B cell (primary cell): ENCODE data around the gene HAP1. TPM values are rescaled to one million over a fixed set of nuclear protein-coding genes. Genes with fewer than 3 reads are reported as not detected.

Experiments
- ATAC-seq: fragments of 200-7000 bp; cut with Tn5 transposase; one replicate; pipeline ENCODE4 v1.10.0; 2021; ENCODE audit warnings: low read depth, mild to moderate bottlenecking, moderate number of reproducible peaks, moderate library complexity
- CTCF ChIA-PET: fragments of 350-600 bp; sonication (Branson Sonifier 250); formaldehyde crosslinking; loops from one replicate; lab custom pipeline; 2021; ENCODE audit warnings: antibody characterized with exemption, inconsistent platforms; lab: Charles Lee
- POLR2A ChIA-PET: fragments of 350-600 bp; sonication (Branson Sonifier 250); formaldehyde crosslinking; loops from one replicate; lab custom pipeline; 2021; ENCODE audit warnings: antibody characterized with exemption; lab: Charles Lee
- DNase-seq: peaks from one replicate; pipeline ENCODE4 v3.0.0; 2013
- H2AFZ ChIP-seq: 2 replicates; pipeline ENCODE4 v1.6.1; 2012; ENCODE audit warnings: mild to moderate bottlenecking, low read depth, low read length; ENCODE audit not compliant: insufficient read depth, poor library complexity, severe bottlenecking
- H3K27ac ChIP-seq, 2 donors: 1 replicate in 1 of 2; 2 replicates in 1 of 2; pipeline ENCODE4 v1.5.1; 2012 to 2013; ENCODE audit warnings: low read length in 2 of 2, mild to moderate bottlenecking in 2 of 2, moderate library complexity in 1 of 2
- H3K27me3 ChIP-seq, 4 experiments: fragments of 200-600 bp in 1 of 4; sonication (generic) in 1 of 4; replicated peaks in 1 of 4; 1 replicate in 2 of 4; 2 replicates in 2 of 4; pipeline versions ENCODE4 v1.6.1 to v1.7.0; 2013 to 2016; ENCODE audit warnings: low read length in 3 of 4, mild to moderate bottlenecking in 2 of 4, mixed read lengths in 1 of 4, moderate library complexity in 1 of 4; ENCODE audit not compliant: insufficient read depth in 4 of 4, control insufficient read depth in 3 of 4; ENCODE audit errors: control extremely low read depth in 1 of 4
- H3K36me3 ChIP-seq, 2 experiments: replicated peaks in 1 of 2; 1 replicate in 1 of 2; 2 replicates in 1 of 2; pipeline versions ENCODE4 v1.6.1 to v1.7.1; 2013; ENCODE audit warnings: low read length in 1 of 2; ENCODE audit not compliant: insufficient read depth in 2 of 2, control insufficient read depth in 1 of 2; ENCODE audit errors: control extremely low read depth in 1 of 2, extremely low read depth in 1 of 2
- H3K4me1 ChIP-seq, 2 donors: fragments of 200-600 bp in 1 of 2; sonication (generic) in 1 of 2; 1 replicate in 1 of 2; 2 replicates in 1 of 2; pipeline versions ENCODE4 v1.5.1 to v1.6.1; 2013 to 2017; ENCODE audit warnings: low read length in 2 of 2; ENCODE audit not compliant: control insufficient read depth in 2 of 2, insufficient read depth in 2 of 2
- H3K4me2 ChIP-seq: replicated peaks from 2 replicates; pipeline ENCODE3; 2012; ENCODE audit warnings: mild to moderate bottlenecking, low read depth, low read length; ENCODE audit not compliant: poor library complexity, severe bottlenecking
- H3K4me3 ChIP-seq, 5 experiments: fragments of 200-600 bp in 1 of 5; sonication (generic) in 1 of 5; 1 replicate in 3 of 5; 2 replicates in 2 of 5; pipeline versions ENCODE4 v1.5.1 to v1.7.0; 2011 to 2016; ENCODE audit warnings: low read length in 4 of 5, mild to moderate bottlenecking in 4 of 5, low read depth in 2 of 5, control low read depth in 1 of 5, moderate library complexity in 1 of 5; ENCODE audit not compliant: insufficient read depth in 1 of 5; ENCODE audit errors: control extremely low read depth in 1 of 5, extremely low read depth in 1 of 5
- H3K79me2 ChIP-seq: fragments of 200-600 bp; sonication (generic); one replicate; pipeline ENCODE4 v1.6.0; 2016; ENCODE audit warnings: low read length; ENCODE audit not compliant: control insufficient read depth, insufficient read depth
- H3K9ac ChIP-seq: fragments of 200-600 bp; sonication (generic); 2 replicates; pipeline ENCODE4 v1.6.1; 2017; ENCODE audit warnings: mild to moderate bottlenecking, low read length, moderate library complexity
- H3K9me3 ChIP-seq, 3 donors: one replicate each; pipeline versions ENCODE4 v1.6.1 to v1.7.1; 2013; ENCODE audit warnings: low read length in 2 of 3; ENCODE audit not compliant: control insufficient read depth in 2 of 3, insufficient read depth in 1 of 3; ENCODE audit errors: control extremely low read depth in 1 of 3
- H4K20me1 ChIP-seq: 2 replicates; pipeline ENCODE4 v1.6.0; 2012; ENCODE audit warnings: mild to moderate bottlenecking, low read length; ENCODE audit not compliant: insufficient read depth, control insufficient read depth, poor library complexity, severe bottlenecking
- H3K27ac Mint-ChIP-seq: one replicate; pipeline ENCODE4 v1.8.0; 2021; ENCODE audit warnings: mixed read lengths
- H3K27me3 Mint-ChIP-seq: one replicate; pipeline ENCODE4 v1.8.0; 2021; ENCODE audit warnings: mixed read lengths
- H3K4me1 Mint-ChIP-seq: one replicate; pipeline ENCODE4 v1.8.0; 2021; ENCODE audit warnings: mixed read lengths
- H3K4me3 Mint-ChIP-seq: one replicate; pipeline ENCODE4 v1.8.0; 2021; ENCODE audit warnings: mixed read lengths
- H3K9me3 Mint-ChIP-seq: one replicate; pipeline ENCODE4 v1.8.0; 2022; ENCODE audit warnings: mixed read lengths; ENCODE audit not compliant: insufficient read depth
- CTCF ChIP-seq: fragments of 200-600 bp; IDR thresholded peaks from one replicate; pipeline ENCODE4 v1.8.0; 2022; ENCODE audit warnings: antibody characterized with exemption, mild to moderate bottlenecking
- EZH2 ChIP-seq: IDR thresholded peaks from 2 replicates; pipeline ENCODE4 v1.6.1; 2012; ENCODE audit warnings: borderline replicate concordance, low read depth, mild to moderate bottlenecking, moderate library complexity, low read length; ENCODE audit not compliant: insufficient read depth, poor library complexity, severe bottlenecking
- WGBS: methylation state at CpG from one replicate; pipeline ENCODE4 v1.1.5; 2013; ENCODE audit warnings: missing lambda C conversion rate; ENCODE audit not compliant: insufficient coverage; 5-methylcytosine and 5-hydroxymethylcytosine counted together
- intact Hi-C: fragments of 100-400 bp; cut with micrococcal nuclease; formaldehyde crosslinking; loops from one replicate; pipeline ENCODE4 v1.10.0; 2022
- polyA plus RNA-seq: library from polyadenylated mRNA; depleted of rRNA; stranded (reverse); fragments of >200 nt; gene quantifications from 2 replicates; pipeline ENCODE4 v1.2.3, GENCODE V29; 2012
- total RNA-seq, 2 donors: library from RNA; stranded (reverse); fragments of 120-200 nt in 1 of 2; gene quantifications; 1 replicate in 1 of 2; 2 replicates in 1 of 2; pipeline versions ENCODE4 v1.2.3 to v1.2.4, GENCODE V29; 2013 to 2022

HAP1 gene
- total and polyA plus RNA-seq, 2 donors (not counting 1 experiment from before 2014, with no cell fraction given), result 0.03 to 0.37 TPM

GRCh38 chr17:41678411-41678906, 56.0 kb downstream of the HAP1 start:
- H2AFZ ChIP-seq, result peak overlapping the region; percentile 68
- no peaks in the 10 kb centered on the region for H3K36me3 ChIP-seq
- POLR2A ChIA-PET, result interaction anchor here (0.6 to 6.7 kb wide), 4 partner anchors 11 to 1914 kb away, joined by 3 to 122 read pairs (median 12); partner anchors contain the start of gene EIF1
- no peaks in the 10 kb centered on the region for H4K20me1 ChIP-seq
- no peaks in the 10 kb centered on the region for H3K27me3 Mint-ChIP-seq
- ATAC-seq, result no peak
- DNase-seq, result no peak
- TF ChIP-seq CTCF (no peak), EZH2 (no peak)
- peaks cover 17% of the 10 kb centered on the region for H3K79me2 ChIP-seq
- peaks cover 37% of the 10 kb centered on the region for H3K4me1 Mint-ChIP-seq
- no peaks in the 10 kb centered on the region for H3K9me3 Mint-ChIP-seq
- H3K9me3 ChIP-seq, result peaks cover 0 to 12% (median 3%) of the 10 kb centered on the region in 3 donors
- peaks cover 46 to 50% of the 10 kb centered on the region in 2 donors for H3K4me1 ChIP-seq
- intact Hi-C loops, result no loop called here
- H3K27me3 ChIP-seq, result no peaks in the 10 kb centered on the region
- H3K27ac Mint-ChIP-seq, result peak overlapping the region; percentile 87
- H3K4me2 ChIP-seq, result peak overlapping the region; percentile 72
- CTCF ChIA-PET, result interaction anchor here (0.6 to 6.8 kb wide), 7 partner anchors 11 to 1146 kb away, joined by 3 to 107 read pairs (median 13); partner anchors contain the start of gene EIF1
- WGBS, result 88% methylated on average over 2 of the region's 2 CpGs
- peak overlapping the region; percentile 56 for H3K9ac ChIP-seq
- H3K4me3 Mint-ChIP-seq, result peak overlapping the region; percentile 82
- H3K27ac ChIP-seq, result peak overlapping the region; percentile 62 to 66
- H3K4me3 ChIP-seq, result peak overlapping the region; percentile 17 to 51 (median 46)

GRCh38 chr17:41676058-41676419, 58.4 kb downstream of the HAP1 start:
- H3K27ac ChIP-seq, result peak overlapping the region; percentile 83 to 88
- no peaks in the 10 kb centered on the region for H4K20me1 ChIP-seq
- ChIA-PET CTCF (interaction anchor here (0.9 to 6.8 kb wide), 5 partner anchors 9 to 127 kb away, joined by 3 to 107 read pairs (median 13); partner anchors contain the start of gene EIF1), POLR2A (interaction anchor here (0.8 to 6.7 kb wide), 4 partner anchors 8 to 18 kb away, joined by 3 to 122 read pairs (median 8); partner anchors contain the start of gene EIF1)
- H3K4me3 ChIP-seq, result peak overlapping the region in 1 of 5 experiments; percentile 34
- TF ChIP-seq EZH2 (no peak), CTCF (no peak)
- no peaks in the 10 kb centered on the region for H3K36me3 ChIP-seq
- DNase-seq (no peak), ATAC-seq (no peak)
- no peaks in the 10 kb centered on the region for H3K9me3 Mint-ChIP-seq
- peak overlapping the region; percentile 54 for H3K4me2 ChIP-seq
- no peaks in the 10 kb centered on the region for H3K27me3 ChIP-seq
- H3K4me3 Mint-ChIP-seq, result peak overlapping the region; percentile 84
- peak overlapping the region; percentile 96 for H3K27ac Mint-ChIP-seq
- H2AFZ ChIP-seq, result peak overlapping the region; percentile 4
- peaks cover 46 to 50% of the 10 kb centered on the region in 2 donors for H3K4me1 ChIP-seq
- H3K9me3 ChIP-seq, result peaks cover 0 to 12% (median 3%) of the 10 kb centered on the region in 3 donors
- WGBS, result no CpG with 5 or more reads among the region's 3 CpGs
- H3K4me1 Mint-ChIP-seq, result peaks cover 37% of the 10 kb centered on the region
- peaks cover 17% of the 10 kb centered on the region for H3K79me2 ChIP-seq
- no peaks in the 10 kb centered on the region for H3K27me3 Mint-ChIP-seq
- intact Hi-C loops, result loop anchor here (1.0 kb wide), 1 partner anchor 9 kb away; no protein-coding TSS in a partner anchor
- no peak overlapping the region for H3K9ac ChIP-seq
